ENCODE results near the gene ERC2.
A peak's percentile ranks its signal among the peaks of the same experiment; 100 is the strongest.

ERC2 gene

GRCh38 chr3:56233742-56234141 is 234.5 kb downstream of the ERC2 start:
- DNase-seq, result no peak

GRCh38 chr3:56229311-56229710 is 239.0 kb downstream of the ERC2 start:
- no peak for DNase-seq

- DNase-seq, result no peak
Measured at GRCh38 chr3:56222866-56223265, 245.4 kb downstream of the ERC2 start.

- peak; percentile 25 for DNase-seq
Measured at GRCh38 chr3:56219894-56220805, 248.1 kb downstream of the ERC2 start.

GRCh38 chr3:56209982-56210751 is 258.1 kb downstream of the ERC2 start:
- DNase-seq, result no peak

GRCh38 chr3:56207922-56208321 is 260.3 kb downstream of the ERC2 start:
- DNase-seq, result no peak

GRCh38 chr3:56205406-56205805 is 262.9 kb downstream of the ERC2 start:
- no peak for DNase-seq

- DNase-seq, result no peak
Measured at GRCh38 chr3:56202997-56203396, 265.3 kb downstream of the ERC2 start.

GRCh38 chr3:56201407-56201806 is 266.9 kb downstream of the ERC2 start:
- DNase-seq, result no peak

- peak; percentile 10 for DNase-seq
Measured at GRCh38 chr3:56200251-56200650, 268.0 kb downstream of the ERC2 start.

GRCh38 chr3:56197991-56198390 is 270.3 kb downstream of the ERC2 start:
- DNase-seq, result peak; percentile 4

- DNase-seq, result no peak
Measured at GRCh38 chr3:56197259-56197965, 270.9 kb downstream of the ERC2 start.

- no peak for DNase-seq
Measured at GRCh38 chr3:56196700-56197099, 271.6 kb downstream of the ERC2 start.

GRCh38 chr3:56193519-56193918 is 274.7 kb downstream of the ERC2 start:
- no peak for DNase-seq

GRCh38 chr3:56192001-56192400 is 276.3 kb downstream of the ERC2 start:
- peak; percentile 1 for DNase-seq

GRCh38 chr3:56190771-56191305 is 277.4 kb downstream of the ERC2 start:
- no peak for DNase-seq

- no peak for DNase-seq
Measured at GRCh38 chr3:56190130-56190529, 278.1 kb downstream of the ERC2 start.

- no peak for DNase-seq
Measured at GRCh38 chr3:56189536-56189935, 278.7 kb downstream of the ERC2 start.

GRCh38 chr3:56188201-56188600 is 280.1 kb downstream of the ERC2 start:
- DNase-seq, result no peak

GRCh38 chr3:56187051-56187450 is 281.2 kb downstream of the ERC2 start:
- DNase-seq, result no peak

GRCh38 chr3:56185827-56186226 is 282.4 kb downstream of the ERC2 start:
- DNase-seq, result no peak

GRCh38 chr3:56183529-56183928 is 284.7 kb downstream of the ERC2 start:
- no peak for DNase-seq

GRCh38 chr3:56180433-56180832 is 287.8 kb downstream of the ERC2 start:
- no peak for DNase-seq

Measured in NCI-H226 (cell line).